Gastroesophageal sphincter (tissue), 4 donors: Measurements from ENCODE around the gene KDM1A. TPM values are rescaled to one million over a fixed set of nuclear protein-coding genes. Genes with fewer than 3 reads are reported as not detected.

Experiments
- ATAC-seq: fragments of 150-250 bp; one replicate; pipeline ENCODE4 v1.9.1; 2016; ENCODE audit warnings: mild to moderate bottlenecking, moderate library complexity
- H3K27ac ChIP-seq, 4 donors: fragments of 200-600 bp; sonication (generic) in 3 of 4; 1 replicate in 3 of 4; 2 replicates in 1 of 4; pipeline ENCODE4 v1.5.1; 2016 to 2019
- H3K27me3 ChIP-seq: fragments of 200-600 bp; sonication (generic); one replicate; pipeline ENCODE4 v1.5.1; 2019
- H3K36me3 ChIP-seq, 2 donors: fragments of 200-600 bp; sonication (generic); one replicate each; pipeline ENCODE4 v1.5.1; 2019; ENCODE audit warnings: control low read depth in 1 of 2
- H3K4me1 ChIP-seq, 3 donors: fragments of 200-600 bp; sonication (generic); 1 replicate in 2 of 3; 2 replicates in 1 of 3; pipeline ENCODE4 v1.5.1; 2016 to 2019; ENCODE audit warnings: control low read depth in 2 of 3
- H3K4me3 ChIP-seq, 2 donors: fragments of 200-600 bp; sonication (generic); one replicate each; pipeline ENCODE4 v1.5.1; 2019; ENCODE audit warnings: mild to moderate bottlenecking in 1 of 2, moderate library complexity in 1 of 2
- H3K9me3 ChIP-seq, 3 donors: fragments of 200-600 bp; sonication (generic); one replicate each; pipeline ENCODE4 v1.5.1; 2017 to 2019; ENCODE audit warnings: control low read depth in 2 of 3
- EP300 ChIP-seq: sonication (generic); formaldehyde crosslinking; IDR thresholded peaks from one replicate; pipeline ENCODE4 v1.6.1; 2017; ENCODE audit warnings: antibody characterized with exemption, mild to moderate bottlenecking
- POLR2A ChIP-seq, 2 donors: fragments of 450-650 bp; IDR thresholded peaks; one replicate each; pipeline ENCODE4 v1.6.1; 2017; ENCODE audit warnings: antibody characterized with exemption in 2 of 2, mild to moderate bottlenecking in 2 of 2, moderate library complexity in 1 of 2
- POLR2AphosphoS5 ChIP-seq: sonication (generic); formaldehyde crosslinking; IDR thresholded peaks from one replicate; pipeline ENCODE4 v1.6.1; 2017; ENCODE audit warnings: antibody characterized with exemption
- WGBS, 2 donors: methylation state at CpG; one replicate each; pipeline ENCODE4 v1.1.5; 2018; ENCODE audit warnings: low coverage in 1 of 2; 5-methylcytosine and 5-hydroxymethylcytosine counted together
- total RNA-seq, 4 donors: library from RNA; depleted of rRNA; stranded (reverse); fragments of >200 nt; gene quantifications; one replicate each; pipeline ENCODE4 v1.1.0, GENCODE V29; 2016
- TF ChIP-seq, protein P1 (sequence below), 4 experiments: fragments of 200-600 bp in 2 of 4; fragments of 450-650 bp in 2 of 4; sonication (generic) in 1 of 4; IDR thresholded peaks; one replicate each; pipeline ENCODE4 v1.5.1; 2017 to 2019; ENCODE audit warnings: antibody characterized with exemption in 4 of 4, mild to moderate bottlenecking in 2 of 4, moderate library complexity in 2 of 4

The KDM1A gene
- total RNA-seq, 4 donors from 2014 or later, result 48.9 to 62.4 (median 54.6) TPM

DNA sequence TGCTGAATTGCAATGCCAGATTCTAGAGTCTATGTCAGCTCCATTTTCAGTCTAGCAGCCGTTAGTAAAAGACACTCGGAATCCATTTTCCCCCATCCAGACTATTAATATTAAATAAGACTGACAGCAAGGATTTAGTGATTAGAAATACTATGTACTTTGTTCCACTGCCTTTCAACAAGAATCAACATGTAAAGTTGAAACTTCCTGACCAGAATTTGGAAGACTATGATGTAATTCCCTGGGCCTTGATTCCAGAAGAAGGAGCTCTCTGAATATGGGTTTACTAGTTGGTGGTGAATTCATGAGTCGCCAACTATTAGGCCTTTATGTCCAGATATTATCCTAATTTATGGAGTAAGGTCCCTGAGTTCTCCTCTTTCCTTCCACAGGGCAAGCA, 24.8 kb downstream of the KDM1A start:
- no peaks in the 10 kb centered on the region for H3K4me1 ChIP-seq
- no peak overlapping the region for H3K27ac ChIP-seq
- no peak for ATAC-seq
- H3K4me3 ChIP-seq, result no peak overlapping the region
- H3K36me3 ChIP-seq, result no peaks in the 10 kb centered on the region
- H3K9me3 ChIP-seq, result no peaks in the 10 kb centered on the region
- TF ChIP-seq, protein P1, sequence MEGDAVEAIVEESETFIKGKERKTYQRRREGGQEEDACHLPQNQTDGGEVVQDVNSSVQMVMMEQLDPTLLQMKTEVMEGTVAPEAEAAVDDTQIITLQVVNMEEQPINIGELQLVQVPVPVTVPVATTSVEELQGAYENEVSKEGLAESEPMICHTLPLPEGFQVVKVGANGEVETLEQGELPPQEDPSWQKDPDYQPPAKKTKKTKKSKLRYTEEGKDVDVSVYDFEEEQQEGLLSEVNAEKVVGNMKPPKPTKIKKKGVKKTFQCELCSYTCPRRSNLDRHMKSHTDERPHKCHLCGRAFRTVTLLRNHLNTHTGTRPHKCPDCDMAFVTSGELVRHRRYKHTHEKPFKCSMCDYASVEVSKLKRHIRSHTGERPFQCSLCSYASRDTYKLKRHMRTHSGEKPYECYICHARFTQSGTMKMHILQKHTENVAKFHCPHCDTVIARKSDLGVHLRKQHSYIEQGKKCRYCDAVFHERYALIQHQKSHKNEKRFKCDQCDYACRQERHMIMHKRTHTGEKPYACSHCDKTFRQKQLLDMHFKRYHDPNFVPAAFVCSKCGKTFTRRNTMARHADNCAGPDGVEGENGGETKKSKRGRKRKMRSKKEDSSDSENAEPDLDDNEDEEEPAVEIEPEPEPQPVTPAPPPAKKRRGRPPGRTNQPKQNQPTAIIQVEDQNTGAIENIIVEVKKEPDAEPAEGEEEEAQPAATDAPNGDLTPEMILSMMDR (IDR thresholded peaks at IDR 0.05), result no peak
- TF ChIP-seq EP300, result no peak
- TF ChIP-seq POLR2A (IDR thresholded peaks at IDR 0.05), result no peak
- TF ChIP-seq POLR2AphosphoS5, result no peak
- WGBS, 2 donors, result 81 to 94% methylated on average over 3 of the region's 3 CpGs
- H3K27me3 ChIP-seq, result no peaks in the 10 kb centered on the region

DNA sequence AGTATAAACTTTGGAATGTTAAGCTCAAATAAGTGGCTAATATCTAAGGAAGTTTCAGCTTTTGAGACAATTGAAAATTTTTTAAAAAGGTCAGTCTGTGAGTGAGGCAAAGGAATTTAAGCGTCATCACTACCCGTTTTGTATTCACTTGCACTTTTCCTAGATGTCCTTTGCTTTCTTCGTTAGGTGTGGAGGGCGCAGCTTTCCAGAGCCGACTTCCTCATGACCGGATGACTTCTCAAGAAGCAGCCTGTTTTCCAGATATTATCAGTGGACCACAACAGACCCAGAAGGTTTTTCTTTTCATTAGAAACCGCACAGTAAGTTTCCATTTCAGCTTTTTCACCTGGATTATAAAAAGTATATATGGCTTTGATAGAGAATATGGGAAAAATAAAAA, 30.9 kb downstream of the KDM1A start:
- WGBS, 2 donors, result 77 to 82% methylated on average over 7 of the region's 7 CpGs
- Histone ChIP-seq H3K27me3 (no peaks in the 10 kb centered on the region), H3K36me3 (peaks cover 0 to 44% of the 10 kb centered on the region in 2 donors), H3K9me3 (no peaks in the 10 kb centered on the region), H3K27ac (no peak overlapping the region), H3K4me1 (peaks cover 0 to 6% (median 0%) of the 10 kb centered on the region in 3 donors), H3K4me3 (no peak overlapping the region)
- TF ChIP-seq, protein P1 (IDR thresholded peaks at IDR 0.05), result no peak
- no peak for TF ChIP-seq POLR2AphosphoS5
- no peak for TF ChIP-seq EP300
- no peak for TF ChIP-seq POLR2A (IDR thresholded peaks at IDR 0.05)
- no peak for ATAC-seq

DNA sequence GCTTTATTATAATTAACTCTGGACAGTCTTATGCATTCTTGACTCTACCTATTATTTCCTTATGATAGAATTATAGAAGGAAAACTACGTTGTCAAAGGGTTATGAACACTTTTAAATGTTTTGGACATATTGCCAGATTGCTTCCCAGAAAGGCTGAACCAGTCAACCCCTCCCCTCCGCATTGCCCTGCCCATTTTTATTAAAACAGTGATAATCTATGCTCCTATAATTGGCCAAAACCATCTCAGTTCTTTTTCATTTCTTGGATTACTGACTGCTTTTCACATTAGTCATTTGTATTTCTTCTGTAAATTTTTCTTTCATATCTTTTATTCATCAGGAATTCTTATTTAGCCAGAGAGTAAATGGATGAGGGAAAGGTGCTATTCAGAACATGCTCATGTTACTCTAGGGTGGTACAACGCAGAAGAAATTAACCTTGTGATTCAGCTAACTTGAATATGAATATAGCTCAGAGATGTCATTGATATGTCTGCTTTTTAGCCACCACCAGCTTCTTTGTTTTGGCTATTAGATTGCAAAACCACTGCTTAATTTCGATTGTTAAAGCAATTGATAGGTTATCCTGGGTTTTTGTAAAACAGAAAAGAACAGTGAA, 32.1 kb downstream of the KDM1A start:
- ATAC-seq, result no peak
- TF ChIP-seq, protein P1 (IDR thresholded peaks at IDR 0.05), result no peak
- TF ChIP-seq POLR2A (IDR thresholded peaks at IDR 0.05) (no peak), EP300 (no peak), POLR2AphosphoS5 (no peak)
- Histone ChIP-seq H3K4me3 (no peak overlapping the region), H3K4me1 (peaks cover 0 to 6% (median 0%) of the 10 kb centered on the region in 3 donors), H3K27me3 (no peaks in the 10 kb centered on the region), H3K36me3 (peaks cover 0 to 56% of the 10 kb centered on the region in 2 donors), H3K27ac (no peak overlapping the region), H3K9me3 (no peaks in the 10 kb centered on the region)
- WGBS, 2 donors, result 83 to 90% methylated on average over 3 to 4 of the region's 4 CpGs

DNA sequence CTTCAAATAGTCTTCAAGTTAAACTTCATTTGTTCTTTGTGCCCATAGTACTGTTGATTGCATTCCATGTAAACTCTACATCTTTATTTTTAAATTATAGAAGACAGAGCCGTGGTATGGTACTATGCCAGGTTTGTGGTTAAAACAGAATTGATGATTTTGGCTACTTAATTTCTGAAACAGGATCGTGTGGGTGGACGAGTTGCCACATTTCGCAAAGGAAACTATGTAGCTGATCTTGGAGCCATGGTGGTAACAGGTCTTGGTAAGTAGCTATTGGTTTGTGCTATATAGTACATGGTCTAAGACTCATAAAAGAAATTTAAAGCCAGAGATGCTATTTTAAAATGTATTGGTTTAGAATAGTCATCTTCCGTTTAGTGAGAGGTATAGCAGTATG, 38.0 kb downstream of the KDM1A start:
- WGBS, 2 donors, result 89 to 96% methylated on average over 5 of the region's 5 CpGs
- Histone ChIP-seq H3K27ac (no peak overlapping the region), H3K4me3 (no peak overlapping the region), H3K4me1 (no peaks in the 10 kb centered on the region), H3K9me3 (no peaks in the 10 kb centered on the region), H3K27me3 (no peaks in the 10 kb centered on the region), H3K36me3 (peaks cover 0 to 94% of the 10 kb centered on the region in 2 donors)
- ATAC-seq, result no peak
- no peak for TF ChIP-seq POLR2A (IDR thresholded peaks at IDR 0.05)
- TF ChIP-seq POLR2AphosphoS5, result no peak
- no peak for TF ChIP-seq EP300
- TF ChIP-seq, protein P1 (IDR thresholded peaks at IDR 0.05), result no peak

DNA sequence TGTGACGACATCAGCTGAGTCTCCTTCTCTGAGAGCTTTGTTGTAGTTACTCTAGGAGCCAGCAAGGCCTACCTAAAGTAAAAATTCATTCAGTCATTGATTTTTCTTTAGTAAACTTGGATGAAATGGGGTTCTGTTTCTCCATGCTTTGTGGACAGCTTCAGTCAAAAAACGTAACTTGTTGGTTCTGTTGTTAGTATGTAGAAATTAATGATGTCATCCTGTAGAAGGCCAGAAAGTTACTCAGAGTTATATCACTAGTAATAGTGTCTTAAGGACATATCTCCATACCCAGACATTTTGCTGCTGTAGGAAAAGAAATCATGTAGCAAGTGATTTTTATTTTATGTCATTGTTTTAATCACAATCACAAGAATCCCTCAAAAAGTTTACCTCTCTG, 43.0 kb downstream of the KDM1A start:
- no peak for ATAC-seq
- 77 to 100% methylated on average over 1 to 2 of the region's 2 CpGs for WGBS, 2 donors
- no peaks in the 10 kb centered on the region for H3K9me3 ChIP-seq
- H3K4me3 ChIP-seq, result no peak overlapping the region
- peaks cover 0 to 92% of the 10 kb centered on the region in 2 donors for H3K36me3 ChIP-seq
- no peak for TF ChIP-seq EP300
- H3K27me3 ChIP-seq, result no peaks in the 10 kb centered on the region
- no peaks in the 10 kb centered on the region for H3K4me1 ChIP-seq
- no peak overlapping the region for H3K27ac ChIP-seq
